GM23338 (cell line): ENCODE measurements around the gene GUCA2B. TPM values are rescaled to one million over a fixed set of nuclear protein-coding genes. Genes with fewer than 3 reads are reported as not detected.

Experiments
- ATAC-seq: fragments of 200-7000 bp; cut with Tn5 transposase; 3 replicates; pipeline ENCODE4 v1.9.1; 2020
- DNase-seq: peaks from one replicate; pipeline ENCODE4 v3.0.0-alpha.2; 2015; ENCODE audit warnings: low spot score
- H2AFZ ChIP-seq: fragments of 200-600 bp; sonication (generic); 2 replicates; pipeline ENCODE4 v1.8.0; 2016; ENCODE audit warnings: antibody characterized with exemption, mild to moderate bottlenecking, moderate library complexity
- H3F3A ChIP-seq: fragments of 200-600 bp; sonication (generic); replicated peaks from 2 replicates; pipeline ENCODE4 v1.8.0; 2017; ENCODE audit warnings: antibody characterized with exemption, mixed run types, low read depth
- H3K27ac ChIP-seq: fragments of 200-600 bp; sonication (generic); 2 replicates; pipeline ENCODE4 v1.6.1; 2016; ENCODE audit warnings: low read depth
- H3K27me3 ChIP-seq: fragments of 200-600 bp; sonication (generic); 2 replicates; pipeline ENCODE4 v1.8.0; 2016; ENCODE audit warnings: mild to moderate bottlenecking, mixed run types, moderate library complexity; ENCODE audit not compliant: insufficient read depth
- H3K36me3 ChIP-seq: fragments of 200-600 bp; sonication (generic); 2 replicates; pipeline ENCODE4 v1.8.0; 2016; ENCODE audit warnings: mild to moderate bottlenecking; ENCODE audit not compliant: insufficient read depth
- H3K4me1 ChIP-seq: fragments of 200-600 bp; sonication (generic); 2 replicates; pipeline ENCODE4 v1.8.0; 2016; ENCODE audit warnings: mild to moderate bottlenecking, moderate library complexity; ENCODE audit not compliant: insufficient read depth
- H3K4me2 ChIP-seq: fragments of 200-600 bp; sonication (generic); 2 replicates; pipeline ENCODE4 v1.7.1; 2017; ENCODE audit warnings: mixed run types
- H3K4me3 ChIP-seq: fragments of 200-600 bp; sonication (generic); 2 replicates; pipeline ENCODE4 v1.6.1; 2016; ENCODE audit warnings: mixed run types
- H3K79me2 ChIP-seq: fragments of 200-600 bp; sonication (generic); replicated peaks from 2 replicates; pipeline ENCODE4 v1.8.0; 2017; ENCODE audit warnings: mild to moderate bottlenecking; ENCODE audit not compliant: insufficient read depth
- H3K9me2 ChIP-seq: fragments of 200-600 bp; sonication (generic); 2 replicates; pipeline ENCODE4 v1.8.0; 2017; ENCODE audit not compliant: insufficient read depth
- H4K20me1 ChIP-seq: fragments of 200-600 bp; sonication (generic); replicated peaks from 2 replicates; pipeline ENCODE4 v1.8.0; 2017; ENCODE audit warnings: mild to moderate bottlenecking; ENCODE audit not compliant: insufficient read depth
- H3K27ac Mint-ChIP-seq: 2 replicates; pipeline ENCODE4 v1.8.0; 2020; ENCODE audit warnings: inconsistent platforms, mild to moderate bottlenecking, moderate library complexity, mixed read lengths
- H3K27me3 Mint-ChIP-seq: 3 replicates; pipeline ENCODE4 v1.8.0; 2022; ENCODE audit warnings: low read depth, mild to moderate bottlenecking, moderate library complexity, mixed read lengths, inconsistent platforms; ENCODE audit not compliant: insufficient read depth, poor library complexity
- H3K36me3 Mint-ChIP-seq: 3 replicates; pipeline ENCODE4 v1.8.0; 2021; ENCODE audit warnings: low read depth, mild to moderate bottlenecking, inconsistent platforms, moderate library complexity, mixed read lengths
- H3K4me1 Mint-ChIP-seq: 3 replicates; pipeline ENCODE4 v1.8.0; 2020; ENCODE audit warnings: mild to moderate bottlenecking, inconsistent platforms, mixed read lengths
- H3K4me3 Mint-ChIP-seq: 3 replicates; pipeline ENCODE4 v1.8.0; 2021; ENCODE audit warnings: moderate library complexity, mild to moderate bottlenecking, inconsistent platforms, mixed read lengths
- H3K9me3 Mint-ChIP-seq: 3 replicates; pipeline ENCODE4 v1.8.0; 2020; ENCODE audit warnings: moderate library complexity, mild to moderate bottlenecking, inconsistent platforms, mixed read lengths
- CREB1 ChIP-seq: fragments of 250-450 bp; sonication (Bioruptor Pico); IDR thresholded peaks from 2 replicates; pipeline ENCODE4 v1.5.0; 2020; ENCODE audit warnings: low read depth, mild to moderate bottlenecking, moderate library complexity
- CTCF ChIP-seq, 2 experiments: fragments of 200-600 bp in 1 of 2; sonication (generic) in 1 of 2; conservative IDR thresholded peaks; 2 replicates each; pipeline versions ENCODE4 v1.5.1 to v1.6.1; 2016 to 2017; ENCODE audit warnings: antibody characterized with exemption in 2 of 2, low read depth in 2 of 2, mild to moderate bottlenecking in 2 of 2, moderate library complexity in 1 of 2
- ETS1 ChIP-seq: IDR thresholded peaks from 2 replicates; pipeline ENCODE4 v1.6.1; 2016; ENCODE audit warnings: antibody characterized with exemption
- EZH2 ChIP-seq: fragments of 200-600 bp; sonication (generic); IDR thresholded peaks from one replicate; pipeline ENCODE4 v1.8.0; 2017; ENCODE audit warnings: antibody characterized with exemption, mild to moderate bottlenecking, low read depth; ENCODE audit not compliant: unreplicated experiment
- EZH2phosphoT487 ChIP-seq: fragments of 200-600 bp; sonication (generic); IDR thresholded peaks from one replicate; pipeline ENCODE4 v1.8.1; 2018; ENCODE audit warnings: antibody characterized with exemption; ENCODE audit not compliant: unreplicated experiment
- JUNB ChIP-seq: IDR thresholded peaks from one replicate; pipeline ENCODE4 v1.6.1; 2016; ENCODE audit warnings: antibody characterized with exemption; ENCODE audit not compliant: unreplicated experiment
- NANOG ChIP-seq: IDR thresholded peaks from 2 replicates; pipeline ENCODE4 v1.6.1; 2016; ENCODE audit warnings: antibody characterized with exemption, borderline replicate concordance
- POLR2AphosphoS5 ChIP-seq: IDR thresholded peaks from 2 replicates; pipeline ENCODE4 v1.6.1; 2016; ENCODE audit warnings: antibody characterized with exemption, low read depth
- REST ChIP-seq: IDR thresholded peaks from one replicate; pipeline ENCODE4 v1.6.1; 2018; ENCODE audit warnings: antibody characterized with exemption; ENCODE audit not compliant: unreplicated experiment
- STAT1 ChIP-seq: IDR thresholded peaks from one replicate; pipeline ENCODE4 v1.6.1; 2016; ENCODE audit warnings: antibody characterized with exemption; ENCODE audit not compliant: unreplicated experiment
- ZNF114 ChIP-seq: fragments of 250-450 bp; sonication (Bioruptor Pico); IDR thresholded peaks from 2 replicates; pipeline ENCODE4 v1.5.0; 2020; ENCODE audit warnings: mild to moderate bottlenecking, moderate library complexity
- ZNF331 ChIP-seq: fragments of 250-450 bp; sonication (Bioruptor Pico); IDR thresholded peaks from 2 replicates; pipeline ENCODE4 v1.5.0; 2020; ENCODE audit warnings: low read depth, mild to moderate bottlenecking, moderate library complexity
- polyA plus RNA-seq: library from polyadenylated mRNA; unstranded; fragments of >200 nt; fragmentation: Nextera tagmentation; extraction: Ambion mirVana; gene quantifications from 2 replicates; pipeline ENCODE4 v1.2.1, GENCODE V29; 2016
- total RNA-seq: library from RNA; depleted of rRNA; stranded (reverse); fragments of >200 nt; shearing (Covaris generic); gene quantifications from 2 replicates; pipeline ENCODE4 v1.2.3, GENCODE V29; 2014

The GUCA2B gene
- total and polyA plus RNA-seq, 2 experiments from 2014 or later = not detected

DNA sequence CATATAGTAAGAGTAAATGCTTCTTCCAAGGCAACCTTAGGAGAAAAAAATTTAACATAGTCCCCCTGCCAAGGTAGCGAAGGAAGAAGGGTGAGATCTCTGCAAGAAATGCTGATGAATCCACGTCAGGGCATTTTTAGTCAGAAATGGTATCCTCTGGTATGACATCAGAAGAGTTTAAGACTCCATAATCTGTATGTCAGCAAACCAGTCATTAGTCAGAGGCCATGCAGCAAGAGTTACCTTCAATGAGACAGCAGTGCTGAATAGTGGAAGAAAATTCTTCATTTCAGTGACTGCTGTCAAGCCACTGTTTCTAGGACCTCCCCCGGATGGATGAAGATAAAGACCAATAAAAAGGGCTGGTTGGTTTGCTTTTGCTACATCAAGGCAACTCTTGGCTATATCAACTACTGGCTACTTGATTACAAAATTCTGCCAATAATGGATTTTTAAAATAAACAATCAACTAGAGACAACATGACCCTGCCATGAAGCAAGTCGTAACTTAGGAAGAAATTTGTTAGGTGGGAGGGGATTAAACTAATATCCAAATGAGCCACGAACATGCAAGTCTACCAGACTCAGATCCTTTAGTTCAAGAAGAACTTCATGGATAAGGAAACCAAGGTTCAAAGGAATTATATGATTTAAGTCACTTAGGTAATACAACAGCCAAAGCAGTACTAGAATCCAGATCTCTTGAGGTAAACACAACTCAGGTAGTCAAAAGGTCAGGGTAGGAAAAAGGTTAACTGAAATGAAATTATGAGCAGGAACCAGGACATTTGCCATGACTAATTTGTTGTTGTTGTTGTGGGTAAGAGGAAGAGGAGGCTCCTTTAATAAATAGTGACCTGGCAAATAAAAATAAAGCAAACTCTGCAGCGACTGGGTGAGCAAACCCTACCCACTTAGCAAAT lies 37.0 kb downstream of the GUCA2B start (continued):
- TF ChIP-seq ETS1 (no peak), EZH2 (no peak), STAT1 (no peak), ZNF114 (no peak), CREB1 (no peak), EZH2phosphoT487 (no peak), NANOG (no peak), POLR2AphosphoS5 (no peak), ZNF331 (CRISPR knock-in tag) (no peak), JUNB (no peak), REST (no peak), CTCF (conservative IDR thresholded peaks at IDR 0.05; ENCODE audit: low read depth in 2 of 2) (no peak)

DNA sequence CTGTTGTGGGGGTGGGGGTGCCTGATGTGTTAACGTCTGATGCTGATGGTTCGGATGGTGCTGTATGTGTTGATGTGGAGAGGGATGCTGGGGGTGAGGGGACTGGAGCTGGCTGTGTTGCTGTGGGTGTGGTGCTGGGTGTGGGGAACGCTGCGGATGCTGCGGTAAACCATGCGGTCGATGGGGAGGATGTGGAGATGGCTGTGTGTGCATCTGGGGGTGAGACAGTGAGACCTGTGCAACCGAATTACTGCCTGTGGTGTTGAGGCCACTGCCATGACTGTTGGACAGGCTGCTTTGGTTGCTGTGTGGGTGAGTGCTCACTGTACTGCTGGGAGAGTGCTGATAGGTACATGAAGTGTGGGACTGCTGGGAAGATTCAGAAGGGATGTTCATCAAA lies 38.1 kb downstream of the GUCA2B start:
- no peak overlapping the region for H3K27ac Mint-ChIP-seq
- Histone ChIP-seq H4K20me1 (no peaks in the 10 kb centered on the region), H3K9me2 (no peaks in the 10 kb centered on the region), H3F3A (no peaks in the 10 kb centered on the region), H2AFZ (no peak overlapping the region), H3K79me2 (0 out of 2 replicates have a peak, but pooled peaks cover 3% of the 10 kb centered on the region), H3K4me1 (no peaks in the 10 kb centered on the region), H3K27ac (no peak overlapping the region), H3K36me3 (peaks cover 22% of the 10 kb centered on the region; the same call in 1 of the 2 replicates), H3K4me2 (no peak overlapping the region), H3K4me3 (no peak overlapping the region), H3K27me3 (no peaks in the 10 kb centered on the region)
- H3K27me3 Mint-ChIP-seq = peaks cover 4% of the 10 kb centered on the region
- DNase-seq = no peak
- ATAC-seq = no peak
- no peaks in the 10 kb centered on the region for H3K9me3 Mint-ChIP-seq
- peaks cover 21% of the 10 kb centered on the region for H3K36me3 Mint-ChIP-seq
- no peak overlapping the region for H3K4me3 Mint-ChIP-seq
- no peaks in the 10 kb centered on the region for H3K4me1 Mint-ChIP-seq
- no peak for TF ChIP-seq EZH2
- no peak for TF ChIP-seq STAT1
- TF ChIP-seq REST = no peak
